HG03520 (cell line): ENCODE results near the gene PLSCR5.
A peak's percentile ranks its signal among the peaks of the same experiment; 100 is the strongest.

Experiments used
- ATAC-seq: cut with Tn5 transposase; IDR thresholded peaks from one replicate; pipeline ENCODE4 v1.9.1; 2021; ENCODE audit warnings: mild to moderate bottlenecking, moderate library complexity; ENCODE audit not compliant: unreplicated experiment

The PLSCR5 gene, protein sequence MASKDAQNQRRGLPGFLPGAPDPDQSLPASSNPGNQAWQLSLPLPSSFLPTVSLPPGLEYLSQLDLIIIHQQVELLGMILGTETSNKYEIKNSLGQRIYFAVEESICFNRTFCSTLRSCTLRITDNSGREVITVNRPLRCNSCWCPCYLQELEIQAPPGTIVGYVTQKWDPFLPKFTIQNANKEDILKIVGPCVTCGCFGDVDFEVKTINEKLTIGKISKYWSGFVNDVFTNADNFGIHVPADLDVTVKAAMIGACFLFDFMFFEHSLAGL

DNA sequence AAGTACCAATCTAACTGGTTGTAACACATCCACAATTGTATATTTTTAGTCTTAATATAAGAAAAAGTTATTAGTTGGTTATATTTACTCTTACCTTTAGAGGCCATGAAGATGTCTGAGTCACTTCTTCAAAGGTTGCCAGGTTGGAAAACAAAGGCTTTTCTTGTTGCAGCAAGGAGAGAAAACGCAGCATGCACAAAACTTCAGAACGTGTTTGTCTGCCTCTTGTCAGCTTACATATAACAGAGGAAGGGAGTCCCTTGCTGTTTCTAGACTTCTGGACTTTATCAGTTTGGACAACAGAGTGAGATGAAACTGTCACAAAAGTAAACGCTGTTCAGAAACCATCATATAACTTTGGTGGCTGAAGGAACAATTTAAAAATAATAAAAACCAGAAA, at the start of gene PLSCR5:
Gene PLSCR5 (minus strand): TSS at position 241 of the 400 bp plus-strand sequence. CDS start 134 bp downstream, at position 107.
- no peak for ATAC-seq

DNA sequence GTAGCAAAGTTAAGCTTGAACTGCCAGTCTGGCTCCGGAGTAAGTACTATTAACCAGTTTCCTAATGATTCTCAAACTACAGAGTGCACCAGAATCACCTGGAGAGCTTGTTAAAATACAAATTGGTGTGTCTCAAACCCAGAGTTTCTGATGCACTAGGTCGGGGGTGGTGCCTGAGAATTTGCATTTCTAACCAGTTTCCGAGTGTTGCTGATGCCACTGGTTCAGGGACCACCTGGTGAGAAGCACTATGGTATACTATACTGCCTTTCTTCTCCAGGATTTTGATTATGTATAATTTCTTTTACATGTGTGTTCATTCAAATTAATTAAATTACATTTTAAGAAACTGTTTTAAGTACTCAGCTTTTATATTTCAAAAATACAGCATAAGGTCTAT, 48.8 kb upstream of the PLSCR5 start:
- ATAC-seq, result no peak

DNA sequence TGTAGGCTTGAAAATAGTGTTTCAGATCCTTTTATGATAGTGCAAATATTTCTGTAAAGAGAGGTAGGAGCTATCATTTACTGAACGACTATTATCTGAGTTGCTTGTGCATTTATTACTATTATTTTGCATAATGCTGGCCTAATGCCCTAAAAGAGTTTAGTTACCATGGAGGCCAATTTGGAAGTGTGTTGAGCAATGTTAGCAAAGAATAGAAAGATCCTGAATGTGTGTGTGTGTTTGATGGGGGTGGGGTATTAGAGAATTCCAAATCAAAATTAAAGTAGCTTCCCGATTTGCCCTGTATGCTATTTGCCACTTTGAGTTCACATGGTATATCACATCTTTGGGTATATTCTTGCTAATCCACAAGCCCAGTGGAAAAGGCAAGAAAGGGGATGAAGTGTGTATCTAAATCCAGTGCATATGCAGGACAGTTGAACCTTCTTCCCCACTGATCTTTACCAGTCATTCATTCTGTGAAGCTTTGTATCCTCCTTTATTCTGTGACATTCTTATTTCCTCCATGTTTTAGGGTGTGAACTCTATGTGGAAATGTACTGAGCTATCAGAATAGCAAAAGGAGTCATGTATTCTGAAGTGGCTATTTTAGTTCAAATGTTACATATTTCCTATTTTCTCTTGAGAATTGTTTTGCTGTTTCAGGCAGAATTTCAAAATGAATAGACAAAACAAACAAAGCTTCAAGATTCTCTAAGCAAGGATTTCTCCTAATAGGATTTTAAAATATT, 45.7 kb upstream of the PLSCR5 start:
- no peak for ATAC-seq

DNA sequence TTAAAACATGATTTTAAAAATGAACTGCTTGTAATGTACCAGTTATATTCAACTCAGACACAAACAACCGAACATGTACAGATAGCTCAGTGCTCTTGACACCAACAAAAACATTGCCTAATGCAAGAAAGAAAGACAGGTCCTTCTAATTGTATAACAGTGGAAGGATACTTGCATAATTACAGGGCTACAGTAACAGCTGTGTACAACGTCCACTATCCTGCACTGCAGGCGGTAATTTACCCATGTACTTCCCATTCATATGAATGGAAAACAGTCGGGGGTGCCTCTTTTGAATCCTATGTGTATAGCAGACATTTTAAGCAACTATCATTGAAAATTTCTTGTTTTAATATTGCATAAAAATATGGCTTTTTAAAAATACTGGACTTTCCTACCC, 41.1 kb upstream of the PLSCR5 start:
- ATAC-seq, result no peak

DNA sequence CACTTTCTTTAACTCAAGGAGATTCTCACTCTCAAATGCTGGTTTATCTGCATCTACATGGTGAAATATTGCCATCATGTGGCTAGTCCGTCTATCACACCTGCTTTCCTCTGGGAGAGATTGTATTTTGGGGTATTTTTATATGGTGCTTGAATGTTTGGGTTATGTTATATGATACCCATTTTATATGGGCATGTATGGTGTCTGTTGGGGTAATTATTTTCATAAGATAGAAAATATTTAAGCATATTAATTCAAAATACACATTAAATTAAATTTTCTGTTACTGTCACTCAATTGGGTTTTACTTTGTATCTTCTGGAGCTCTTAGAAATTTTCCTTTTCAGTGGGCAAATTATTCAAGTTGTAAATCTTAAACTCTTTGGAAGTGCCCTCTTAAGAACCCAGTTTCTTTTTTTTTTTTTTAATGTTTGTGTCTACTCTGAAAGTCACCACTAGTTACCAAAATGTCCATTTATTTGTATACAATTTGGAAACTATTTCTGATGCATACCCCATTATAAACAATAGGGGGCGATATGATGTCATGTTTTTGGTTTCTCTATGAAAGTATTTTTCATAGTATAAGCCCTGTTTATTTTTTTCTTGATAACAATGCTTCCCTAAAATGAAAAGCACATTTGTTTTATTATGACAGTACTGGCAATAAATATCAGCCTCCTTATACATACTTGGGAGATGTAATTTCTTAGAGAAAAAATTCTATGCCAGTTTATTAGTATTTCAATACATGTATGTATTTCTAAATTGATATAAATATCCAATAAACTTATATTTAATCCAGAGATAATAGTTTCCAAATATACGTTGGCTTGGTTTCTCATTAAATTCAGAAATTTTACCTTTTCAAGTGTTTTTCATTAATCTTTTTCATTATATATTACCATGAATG, 36.1 kb upstream of the PLSCR5 start:
- ATAC-seq, result peak; percentile 71

DNA sequence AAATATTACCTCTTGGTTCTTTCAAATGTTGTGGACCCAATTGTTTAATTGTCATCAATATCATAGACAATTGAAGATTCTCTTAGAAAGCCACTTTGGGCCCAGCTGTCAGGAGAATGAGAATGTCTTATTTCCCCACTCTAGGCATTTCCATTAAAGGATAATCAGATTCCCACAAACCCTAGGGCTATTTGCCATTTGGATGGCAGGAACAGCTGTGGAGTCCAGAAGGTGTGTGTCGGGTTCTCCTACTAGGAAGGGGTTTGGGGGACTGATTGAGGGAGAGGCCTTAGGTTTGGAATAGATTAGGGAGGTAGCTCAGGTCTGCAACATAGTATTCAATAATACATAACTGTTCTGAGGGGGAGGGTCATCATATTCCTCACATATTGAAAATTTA, 35.2 kb upstream of the PLSCR5 start:
- ATAC-seq, result no peak

DNA sequence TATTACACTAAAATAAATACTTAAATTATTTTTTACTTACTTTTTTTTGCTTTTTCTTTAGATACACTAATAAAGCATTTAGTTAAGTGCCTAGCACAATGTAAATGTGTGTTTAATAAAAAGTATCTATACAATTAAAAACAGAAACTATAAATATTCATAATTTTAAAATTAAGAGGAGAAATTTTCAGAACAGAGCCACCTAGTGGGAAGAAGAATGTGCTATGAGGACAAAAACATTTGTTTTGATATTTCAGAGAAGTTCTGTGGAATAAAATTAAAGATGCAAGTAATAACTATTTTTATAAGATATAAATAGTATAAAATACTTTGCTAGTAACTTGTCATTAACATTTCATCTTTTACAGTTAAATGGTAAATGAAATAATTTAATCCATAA, 33.6 kb upstream of the PLSCR5 start:
- no peak for ATAC-seq

DNA sequence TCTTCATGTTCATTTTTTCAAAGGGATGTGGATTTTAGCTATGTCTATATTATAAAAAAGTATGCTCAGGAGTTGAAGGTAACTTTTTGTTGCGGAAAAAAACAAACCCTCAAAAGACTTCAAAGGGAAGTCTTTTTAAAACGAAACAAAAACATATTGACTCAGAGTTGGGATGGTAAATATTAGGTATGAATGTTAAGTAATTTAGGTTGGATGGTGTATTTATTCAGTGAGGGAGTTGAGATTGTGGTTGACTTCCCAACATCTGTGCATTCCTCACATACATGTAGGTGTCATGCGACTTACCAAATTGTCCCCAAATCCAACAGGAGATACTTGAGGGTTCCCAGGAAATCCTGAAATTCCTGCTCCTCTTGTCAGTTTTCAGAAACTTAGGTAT, 32.7 kb upstream of the PLSCR5 start:
- ATAC-seq, result no peak

DNA sequence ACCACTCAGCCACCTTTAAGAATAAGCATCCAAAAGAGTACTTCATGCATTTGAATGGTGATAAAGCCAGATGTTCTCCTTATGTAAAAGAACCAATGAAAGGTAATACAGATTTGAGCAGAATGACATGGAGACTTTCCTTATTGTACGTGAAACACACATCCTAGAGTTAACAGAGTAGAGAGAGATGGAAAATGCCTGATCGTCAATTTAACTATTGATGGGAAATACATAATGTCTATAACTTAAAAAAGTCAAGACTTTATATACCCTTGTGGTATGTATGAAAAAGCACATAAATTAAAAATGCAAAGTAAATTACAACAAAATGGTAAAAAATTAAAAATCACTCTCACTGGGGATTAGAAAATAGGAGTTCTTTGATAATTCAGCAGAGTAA, 31.7 kb upstream of the PLSCR5 start:
- no peak for ATAC-seq

DNA sequence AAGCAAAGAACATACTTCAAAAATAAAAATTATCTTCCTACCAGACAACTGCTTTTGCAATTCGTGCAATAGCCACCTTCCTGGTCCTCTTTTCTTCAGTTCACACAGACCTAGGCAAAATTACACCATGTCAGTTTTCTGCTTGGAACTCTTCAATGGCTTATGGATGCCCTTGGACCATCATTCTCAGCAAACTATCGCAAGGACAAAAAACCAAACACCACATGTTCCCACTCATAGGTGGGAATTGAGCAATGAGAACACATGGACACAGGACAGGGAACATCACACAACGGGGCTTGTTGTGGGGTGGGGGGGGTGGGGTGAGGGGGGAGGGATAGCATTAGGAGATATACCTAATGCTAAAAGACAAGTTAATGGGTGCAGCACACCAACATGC, 29.2 kb upstream of the PLSCR5 start:
- ATAC-seq, result no peak

DNA sequence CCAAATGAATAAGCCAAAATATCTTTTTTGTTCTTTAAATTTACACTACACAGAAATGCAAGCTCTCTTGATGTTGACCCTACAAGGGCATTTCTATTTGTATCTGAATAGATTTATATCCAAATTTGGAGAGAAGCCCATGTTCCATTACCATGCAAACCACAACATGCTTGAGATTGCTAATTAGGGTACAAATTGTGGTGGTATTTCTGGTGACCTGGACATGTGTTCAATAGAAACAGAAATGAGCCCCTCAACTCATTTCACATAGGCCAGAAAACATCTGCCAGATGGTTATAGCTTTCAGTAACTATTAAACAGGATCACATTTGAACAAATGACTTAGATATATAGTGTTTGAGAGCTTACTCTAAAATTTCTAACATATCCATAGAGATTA, 23.5 kb upstream of the PLSCR5 start:
- no peak for ATAC-seq

DNA sequence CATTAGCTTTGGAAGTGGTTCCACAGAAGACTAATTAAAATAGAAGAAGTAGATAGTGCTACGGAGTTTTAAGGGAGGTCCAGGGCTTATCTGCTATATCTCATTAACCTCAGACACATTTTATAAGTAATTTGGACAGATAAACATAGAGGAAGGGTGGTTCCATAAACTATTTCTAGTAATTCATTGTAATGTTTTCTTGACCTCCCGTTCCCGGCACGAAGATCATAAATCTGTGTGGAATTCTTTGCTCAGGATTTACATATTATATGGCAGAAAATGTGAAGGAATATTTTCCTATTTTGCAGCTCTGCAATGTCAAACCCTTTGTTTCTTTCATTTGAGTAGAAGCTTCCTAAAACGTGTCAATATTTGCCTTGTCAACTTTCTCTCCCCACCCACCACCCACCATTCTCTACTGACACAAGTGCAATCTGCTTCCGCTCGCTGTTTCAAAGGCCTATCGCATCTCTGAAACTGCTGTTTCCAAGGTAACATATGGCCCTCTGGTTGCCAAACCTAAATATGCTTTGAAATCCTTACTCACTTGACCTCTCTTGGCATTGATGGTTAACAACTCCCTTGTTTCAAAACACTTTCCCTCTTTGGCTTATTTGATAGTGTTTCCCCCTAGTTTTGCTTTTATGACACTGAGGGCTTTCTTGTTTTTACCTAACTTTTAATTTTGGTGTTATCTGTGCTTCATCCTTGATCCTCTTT, 21.4 kb upstream of the PLSCR5 start:
- ATAC-seq, result no peak

DNA sequence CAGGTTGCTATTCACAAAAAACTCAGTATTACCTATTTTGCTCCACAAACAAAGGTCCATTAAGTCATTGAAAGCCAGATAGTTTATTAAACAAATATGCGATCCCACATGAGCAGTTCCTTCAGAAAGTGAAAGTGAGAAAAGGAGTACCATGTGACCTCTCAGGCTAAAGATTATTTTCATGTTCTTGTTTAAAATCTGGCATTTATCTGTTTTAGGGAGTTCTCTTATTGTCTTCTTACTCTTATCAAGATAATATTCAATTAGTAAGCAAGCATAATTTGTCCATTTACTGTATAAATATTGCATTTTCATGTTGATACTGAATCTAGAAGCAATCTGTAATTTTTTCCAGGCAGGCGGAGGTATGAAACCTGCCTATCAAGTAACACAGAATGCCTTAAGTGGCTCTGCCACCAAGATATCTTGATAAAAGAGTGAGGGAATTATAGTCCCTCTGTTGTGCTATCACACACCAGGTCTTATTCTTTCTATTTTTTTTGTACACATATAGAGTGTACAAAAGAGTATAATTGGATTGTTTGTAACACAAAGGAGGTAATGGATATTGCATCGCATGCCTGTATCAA, 20.1 kb upstream of the PLSCR5 start:
- ATAC-seq, result peak; percentile 55

DNA sequence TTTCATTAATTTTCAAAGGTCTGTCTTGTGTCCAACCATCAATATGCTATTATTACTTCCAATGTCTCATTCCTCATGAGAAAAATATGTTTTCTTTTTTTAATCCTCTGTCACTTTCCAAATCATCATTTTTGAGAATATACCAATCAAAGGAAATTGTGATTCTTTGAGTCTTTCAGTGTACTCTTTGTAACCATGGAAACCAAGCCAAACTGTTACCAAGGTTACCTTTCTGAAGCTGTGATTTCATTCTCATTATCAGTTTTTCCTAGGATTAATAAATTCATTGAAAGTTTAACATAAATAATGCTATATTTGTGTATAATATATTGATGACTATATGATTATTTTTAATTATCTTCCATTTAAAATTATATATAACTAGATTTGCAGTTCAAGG, 16.6 kb upstream of the PLSCR5 start:
- ATAC-seq, result no peak

DNA sequence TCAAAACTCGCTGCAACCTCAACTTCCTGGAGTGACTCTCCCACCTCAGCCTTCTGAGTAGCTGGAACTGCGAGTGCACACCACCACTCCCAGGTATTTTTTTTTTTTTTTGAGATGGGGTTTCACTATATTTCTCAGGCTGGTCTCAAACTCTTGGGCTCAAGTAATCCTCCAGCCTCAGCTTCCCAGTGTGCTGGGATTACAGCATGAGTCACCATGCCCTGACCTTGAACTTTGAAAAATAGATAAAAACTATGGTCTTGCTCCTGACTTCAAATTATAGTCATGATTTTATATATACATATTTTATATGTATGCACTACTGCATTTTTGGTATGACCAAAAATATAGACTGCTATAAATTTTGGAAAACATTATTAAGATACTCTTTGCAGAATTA, 6.9 kb upstream of the PLSCR5 start:
- ATAC-seq, result no peak

DNA sequence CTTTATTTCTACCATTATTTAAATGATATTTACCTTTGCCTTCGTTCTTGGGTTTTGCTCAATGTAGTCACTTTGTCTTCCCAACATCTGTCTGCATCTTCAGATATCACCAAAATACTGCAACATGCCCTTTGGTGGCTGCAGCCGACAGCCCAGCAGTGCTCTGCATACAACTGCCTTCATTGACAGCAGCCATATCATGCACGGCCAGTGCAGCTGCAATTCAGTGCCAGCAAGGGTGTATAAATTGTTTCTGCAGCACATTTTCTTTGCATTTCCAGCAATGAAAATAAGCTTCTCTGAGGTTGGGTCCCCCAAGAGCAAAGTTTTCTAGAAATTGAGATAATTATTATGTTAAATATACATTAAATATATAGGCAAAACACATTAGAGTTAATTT, 6.0 kb upstream of the PLSCR5 start:
- no peak for ATAC-seq

DNA sequence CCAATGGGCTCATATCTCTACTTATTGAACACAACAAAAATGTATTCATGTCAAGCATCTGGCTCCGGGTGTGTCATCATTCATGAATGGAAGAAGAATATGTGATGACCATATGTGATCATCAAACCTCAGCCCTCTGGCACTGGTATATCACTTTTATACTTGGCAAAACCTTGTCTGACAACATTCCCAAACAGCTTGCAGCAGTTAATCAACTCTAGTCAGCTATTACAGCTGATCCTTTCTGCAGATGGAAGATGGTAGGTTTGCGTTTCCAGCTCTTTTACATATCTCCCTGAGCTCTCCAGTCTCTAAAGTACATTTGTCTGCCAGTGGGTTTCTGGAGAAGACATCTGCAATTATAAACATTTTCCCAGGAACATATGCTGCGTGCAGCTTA, 6.6 kb downstream of the PLSCR5 start:
- no peak for ATAC-seq

DNA sequence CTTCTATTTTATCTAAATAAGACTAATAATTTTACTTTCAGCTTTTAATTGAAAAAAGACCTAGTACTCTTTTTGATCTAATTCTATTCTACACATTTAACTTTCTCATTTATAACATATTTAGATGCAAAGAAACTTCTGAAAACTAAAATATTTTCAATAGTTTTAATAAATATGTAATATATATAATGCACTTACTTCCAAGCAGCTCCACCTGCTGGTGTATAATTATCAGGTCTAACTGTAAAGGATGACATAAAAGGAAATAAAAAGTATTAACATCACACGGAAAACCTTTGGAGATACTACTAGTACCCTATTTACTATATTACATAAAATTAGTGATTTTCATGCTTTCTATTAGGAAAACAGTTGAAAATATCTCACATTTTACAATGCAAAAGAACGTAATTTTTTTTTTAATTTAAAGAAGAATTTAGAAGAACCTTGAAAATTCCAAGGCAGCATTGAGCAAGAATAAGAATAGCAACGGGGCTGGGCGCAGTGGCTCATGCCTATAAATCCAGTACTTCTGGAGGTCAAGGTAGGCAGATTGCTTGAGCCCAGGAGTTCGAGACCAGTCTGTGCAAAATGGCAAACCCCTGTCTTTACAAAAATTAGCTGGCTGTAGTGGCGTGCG, 10.2 kb downstream of the PLSCR5 start:
- ATAC-seq, result no peak

DNA sequence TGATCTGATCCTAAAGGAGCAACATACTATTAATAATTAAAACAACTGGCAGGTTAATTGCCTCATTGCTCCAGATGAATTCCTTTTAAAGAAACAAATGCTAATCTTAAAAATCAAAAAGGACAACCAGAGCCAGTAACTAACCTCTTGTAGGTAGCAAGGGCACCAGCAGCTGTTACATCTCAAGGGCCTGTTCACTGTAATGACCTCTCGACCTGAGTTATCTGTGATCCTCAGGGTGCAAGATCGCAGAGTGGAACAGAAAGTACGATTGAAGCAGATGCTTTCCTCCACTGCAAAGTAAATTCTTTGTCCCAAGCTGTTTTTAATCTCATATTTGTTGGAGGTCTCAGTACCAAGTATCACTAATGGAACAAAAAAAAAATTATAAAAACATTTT, 11.4 kb downstream of the PLSCR5 start:
- no peak for ATAC-seq

DNA sequence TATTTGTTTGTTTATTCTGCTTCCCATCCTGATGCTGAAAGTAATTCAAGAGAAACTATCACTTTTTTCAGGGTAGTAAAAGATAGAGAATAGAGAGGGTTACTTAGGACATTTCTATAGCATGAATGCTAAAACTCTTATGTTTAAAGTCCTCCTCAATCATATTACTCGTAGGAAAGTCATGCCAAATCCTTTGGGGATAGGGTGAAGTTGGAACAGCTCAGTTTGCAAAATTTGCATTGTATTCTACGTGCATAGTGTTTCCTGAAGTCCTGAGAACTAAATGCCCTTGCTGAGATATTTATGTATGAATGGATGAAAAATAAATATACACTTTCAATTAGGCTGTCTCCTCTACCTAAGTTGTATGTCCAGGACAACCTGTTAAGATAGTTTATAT, 14.6 kb downstream of the PLSCR5 start:
- no peak for ATAC-seq
